OCI-LY3 (cell line): ENCODE results near the gene SLC16A4.

Experiments
- H2AFZ ChIP-seq: fragments of 200-600, 300-600 bp; shearing (Covaris generic); 2 replicates; pipeline ENCODE4 v1.6.0; 2014; ENCODE audit warnings: antibody characterized with exemption, low read depth, low read length
- H3K27ac ChIP-seq: fragments of 200-600, 300-600 bp; sonication (generic); 2 replicates; pipeline ENCODE4 v1.5.1; 2014; ENCODE audit warnings: mild to moderate bottlenecking, low read length, moderate library complexity, mixed read lengths
- H3K27me3 ChIP-seq: fragments of 200-600, 300-600 bp; sonication (generic); 2 replicates; pipeline ENCODE4 v1.6.1; 2014; ENCODE audit warnings: low read depth, low read length, mixed read lengths
- H3K36me3 ChIP-seq: fragments of 200-600, 300-600 bp; sonication (generic); replicated peaks from 2 replicates; pipeline ENCODE3; 2014; ENCODE audit warnings: low read depth, low read length, mixed read lengths
- H3K4me1 ChIP-seq: fragments of 300-600, 200-600 bp; sonication (generic); 2 replicates; pipeline ENCODE4 v1.6.1; 2014; ENCODE audit warnings: low read length, mixed read lengths
- H3K4me2 ChIP-seq: fragments of 200-600, 300-600 bp; sonication (generic); 2 replicates; pipeline ENCODE4 v1.6.1; 2014; ENCODE audit warnings: low read length, mixed read lengths
- H3K4me3 ChIP-seq: fragments of 300-600, 200-600 bp; sonication (generic); 2 replicates; pipeline ENCODE4 v1.5.1; 2014; ENCODE audit warnings: antibody characterized with exemption, mild to moderate bottlenecking, low read length, moderate library complexity
- H3K79me2 ChIP-seq: fragments of 300-600, 200-600 bp; shearing (Covaris generic); 2 replicates; pipeline ENCODE4 v1.6.1; 2014; ENCODE audit warnings: mild to moderate bottlenecking, low read length, mixed read lengths
- H3K9ac ChIP-seq: fragments of 300-600, 200-600 bp; shearing (Covaris generic); 2 replicates; pipeline ENCODE4 v1.6.0; 2014; ENCODE audit warnings: mild to moderate bottlenecking, low read length, moderate library complexity
- H3K9me3 ChIP-seq: fragments of 200-600, 300-600 bp; shearing (Covaris generic); 2 replicates; pipeline ENCODE4 v1.6.1; 2014; ENCODE audit warnings: low read length, mixed read lengths; ENCODE audit not compliant: insufficient read depth
- H4K20me1 ChIP-seq: fragments of 200-600, 300-600 bp; sonication (generic); 2 replicates; pipeline ENCODE4 v1.6.1; 2016; ENCODE audit warnings: low read length, mixed read lengths; ENCODE audit not compliant: insufficient read depth
- EZH2phosphoT487 ChIP-seq: fragments of 200-600 bp; shearing (Covaris generic); IDR thresholded peaks from 2 replicates; pipeline ENCODE4 v1.6.1; 2018; ENCODE audit warnings: antibody characterized with exemption, mixed run types, low read depth
- TF ChIP-seq, protein P1 (sequence below): fragments of 200-600, 300-600 bp; sonication (generic); IDR thresholded peaks from 2 replicates; pipeline ENCODE4 v1.5.1; 2014; ENCODE audit warnings: antibody characterized with exemption, low read length, low read depth

The SLC16A4 gene

DNA sequence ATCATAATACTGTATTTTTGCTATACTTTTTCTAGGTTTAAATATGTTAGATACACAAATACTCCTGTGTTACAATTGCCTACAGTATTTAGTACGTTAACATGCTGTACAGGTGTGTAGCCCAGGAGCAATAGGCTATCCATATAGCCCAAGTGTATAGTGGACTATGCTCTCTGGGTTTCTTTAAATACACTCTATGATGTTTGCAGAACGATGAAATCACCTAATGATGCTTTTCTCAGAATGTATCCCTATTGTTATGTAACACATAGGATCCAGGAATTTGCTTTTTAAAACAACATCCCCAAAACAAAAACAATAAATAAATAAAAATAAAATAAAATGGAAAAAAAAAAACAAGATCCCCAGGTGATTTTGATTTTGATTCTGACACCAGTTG, 69.8 kb downstream of the SLC16A4 start:
- Histone ChIP-seq H3K4me2 (no peak overlapping the region), H3K27ac (no peak overlapping the region), H3K36me3 (no peaks in the 10 kb centered on the region), H3K27me3 (no peaks in the 10 kb centered on the region), H3K4me3 (no peak overlapping the region), H3K4me1 (no peaks in the 10 kb centered on the region), H3K9ac (no peak overlapping the region), H4K20me1 (no peaks in the 10 kb centered on the region), H3K9me3 (no peaks in the 10 kb centered on the region), H2AFZ (no peak overlapping the region), H3K79me2 (no peaks in the 10 kb centered on the region)
- TF ChIP-seq, protein P1, sequence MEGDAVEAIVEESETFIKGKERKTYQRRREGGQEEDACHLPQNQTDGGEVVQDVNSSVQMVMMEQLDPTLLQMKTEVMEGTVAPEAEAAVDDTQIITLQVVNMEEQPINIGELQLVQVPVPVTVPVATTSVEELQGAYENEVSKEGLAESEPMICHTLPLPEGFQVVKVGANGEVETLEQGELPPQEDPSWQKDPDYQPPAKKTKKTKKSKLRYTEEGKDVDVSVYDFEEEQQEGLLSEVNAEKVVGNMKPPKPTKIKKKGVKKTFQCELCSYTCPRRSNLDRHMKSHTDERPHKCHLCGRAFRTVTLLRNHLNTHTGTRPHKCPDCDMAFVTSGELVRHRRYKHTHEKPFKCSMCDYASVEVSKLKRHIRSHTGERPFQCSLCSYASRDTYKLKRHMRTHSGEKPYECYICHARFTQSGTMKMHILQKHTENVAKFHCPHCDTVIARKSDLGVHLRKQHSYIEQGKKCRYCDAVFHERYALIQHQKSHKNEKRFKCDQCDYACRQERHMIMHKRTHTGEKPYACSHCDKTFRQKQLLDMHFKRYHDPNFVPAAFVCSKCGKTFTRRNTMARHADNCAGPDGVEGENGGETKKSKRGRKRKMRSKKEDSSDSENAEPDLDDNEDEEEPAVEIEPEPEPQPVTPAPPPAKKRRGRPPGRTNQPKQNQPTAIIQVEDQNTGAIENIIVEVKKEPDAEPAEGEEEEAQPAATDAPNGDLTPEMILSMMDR, result no peak
- no peak for TF ChIP-seq EZH2phosphoT487

GRCh38 chr1:110320168-110320518, 70.7 kb downstream of the SLC16A4 start:
- Histone ChIP-seq H3K36me3 (no peaks in the 10 kb centered on the region), H3K27ac (no peak overlapping the region), H3K27me3 (no peaks in the 10 kb centered on the region), H3K9ac (no peak overlapping the region), H3K4me1 (no peaks in the 10 kb centered on the region), H3K4me2 (no peak overlapping the region), H3K9me3 (no peaks in the 10 kb centered on the region), H3K4me3 (no peak overlapping the region), H3K79me2 (no peaks in the 10 kb centered on the region), H2AFZ (no peak overlapping the region), H4K20me1 (no peaks in the 10 kb centered on the region)
- no peak for TF ChIP-seq EZH2phosphoT487
- TF ChIP-seq, protein P1, result no peak

DNA sequence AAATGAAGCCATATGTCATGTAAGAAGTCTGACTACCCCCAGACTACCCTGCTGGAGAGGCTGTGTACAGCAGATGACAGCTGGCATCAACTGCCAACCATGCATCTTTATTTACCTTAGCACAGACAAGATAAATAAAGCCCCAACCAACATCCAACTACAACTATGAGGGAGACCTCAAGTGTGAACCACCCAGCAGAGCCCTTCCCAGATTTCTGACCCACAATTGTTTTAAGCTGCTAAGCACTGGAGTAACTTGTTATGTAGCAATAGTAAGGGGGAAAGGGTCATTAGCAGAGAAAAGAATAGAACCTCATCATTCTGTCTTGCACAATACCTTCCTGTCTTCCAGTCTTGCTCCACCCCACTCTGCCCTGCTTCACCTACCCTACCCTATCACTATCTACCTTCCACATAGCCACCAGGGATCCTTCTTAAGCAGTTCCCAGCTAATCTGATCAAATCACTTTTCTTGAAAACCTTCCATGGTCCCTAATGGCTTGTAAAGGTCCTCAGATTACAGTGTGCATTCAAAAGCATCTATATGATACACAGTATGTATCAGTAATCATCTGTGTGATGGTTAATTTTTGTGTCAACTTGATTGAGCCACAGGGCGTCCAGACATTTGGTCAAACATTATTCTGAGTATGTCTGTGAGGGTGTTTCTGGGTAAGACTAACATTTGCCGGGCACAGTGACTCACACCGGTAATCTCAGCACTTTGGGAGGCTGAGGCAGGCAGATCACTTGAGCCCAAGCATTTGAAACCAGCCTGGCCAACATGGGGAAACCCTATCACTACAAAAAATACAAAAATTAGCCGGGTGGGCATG, 71.3 kb downstream of the SLC16A4 start:
- no peaks in the 10 kb centered on the region for H3K4me1 ChIP-seq
- H3K4me3 ChIP-seq, result no peak overlapping the region
- no peaks in the 10 kb centered on the region for H3K27me3 ChIP-seq
- no peak overlapping the region for H3K4me2 ChIP-seq
- no peaks in the 10 kb centered on the region for H3K9me3 ChIP-seq
- H3K79me2 ChIP-seq, result no peaks in the 10 kb centered on the region
- no peaks in the 10 kb centered on the region for H4K20me1 ChIP-seq
- no peaks in the 10 kb centered on the region for H3K36me3 ChIP-seq
- no peak overlapping the region for H3K27ac ChIP-seq
- no peak for TF ChIP-seq EZH2phosphoT487
- TF ChIP-seq, protein P1, result no peak
- no peak overlapping the region for H3K9ac ChIP-seq
- no peak overlapping the region for H2AFZ ChIP-seq

- H3K4me1 ChIP-seq, result no peaks in the 10 kb centered on the region
- H3K27ac ChIP-seq, result no peak overlapping the region
- no peaks in the 10 kb centered on the region for H3K36me3 ChIP-seq
- no peaks in the 10 kb centered on the region for H4K20me1 ChIP-seq
- H3K9ac ChIP-seq, result no peak overlapping the region
- no peaks in the 10 kb centered on the region for H3K27me3 ChIP-seq
- no peaks in the 10 kb centered on the region for H3K9me3 ChIP-seq
- TF ChIP-seq, protein P1, result no peak
- no peak for TF ChIP-seq EZH2phosphoT487
- no peak overlapping the region for H2AFZ ChIP-seq
- no peak overlapping the region for H3K4me2 ChIP-seq
- no peaks in the 10 kb centered on the region for H3K79me2 ChIP-seq
- no peak overlapping the region for H3K4me3 ChIP-seq
These were observed 72.8 kb downstream of the SLC16A4 start for GRCh38 chr1:110318046-110318445.
